IMR-90 (cell line): ENCODE measurements around the gene RNASE12. TPM values are rescaled to one million over a fixed set of nuclear protein-coding genes. Genes with fewer than 3 reads are reported as not detected.

Source experiments
- ATAC-seq: fragments of 200-7000 bp; cut with Tn5 transposase; 2 replicates; pipeline ENCODE4 v1.9.1; 2020; ENCODE audit warnings: low read depth, mild to moderate bottlenecking, moderate library complexity
- BruUV-seq: library from RNA; stranded (reverse); fragments of 400-500 nt; replicated peaks from 2 replicates; lab custom pipeline; 2021; lab: Mats Ljungman, UMichigan
- CTCF ChIA-PET: fragments of 300-600 bp; formaldehyde crosslinking; extraction: SDS; loops from one replicate; lab custom pipeline; 2021; ENCODE audit warnings: antibody characterized with exemption; lab: Yijun Ruan, JAX
- POLR2A ChIA-PET: fragments of 300-600 bp; sonication (Branson Sonifier 250); formaldehyde crosslinking; loops from one replicate; lab custom pipeline; 2022; ENCODE audit warnings: antibody characterized with exemption; ENCODE audit not compliant: unreplicated experiment; lab: Charles Lee
- DNase-seq: peaks from one replicate; pipeline ENCODE4 v3.0.0; 2013
- H2AFZ ChIP-seq: replicated peaks from 2 replicates; pipeline ENCODE3; 2013; ENCODE audit warnings: low read length, mild to moderate bottlenecking; ENCODE audit not compliant: poor library complexity
- H2AK5ac ChIP-seq: 2 replicates; pipeline ENCODE4 v1.6.1; 2013; ENCODE audit warnings: low read depth, low read length, inconsistent platforms
- H2AK9ac ChIP-seq: replicated peaks from 2 replicates; pipeline ENCODE3; 2013; ENCODE audit warnings: mild to moderate bottlenecking, low read depth, low read length, moderate library complexity; ENCODE audit not compliant: poor library complexity
- H2BK120ac ChIP-seq: 2 replicates; pipeline ENCODE4 v1.6.1; 2013; ENCODE audit warnings: low read depth, low read length, inconsistent platforms
- H2BK15ac ChIP-seq: 3 replicates; pipeline ENCODE4 v1.6.1; 2013; ENCODE audit warnings: low read depth, low read length, inconsistent platforms
- H2BK20ac ChIP-seq: 2 replicates; pipeline ENCODE4 v1.6.1; 2013; ENCODE audit warnings: low read depth, mild to moderate bottlenecking, inconsistent platforms, low read length, moderate library complexity
- H2BK5ac ChIP-seq: 2 replicates; pipeline ENCODE4 v1.6.1; 2013; ENCODE audit warnings: mild to moderate bottlenecking, low read depth, low read length, inconsistent platforms; ENCODE audit not compliant: poor library complexity, severe bottlenecking
- H3K14ac ChIP-seq: replicated peaks from 2 replicates; pipeline ENCODE4 v1.6.1; 2013; ENCODE audit warnings: low read depth, low read length, inconsistent platforms
- H3K18ac ChIP-seq: 2 replicates; pipeline ENCODE4 v1.6.1; 2013; ENCODE audit warnings: low read depth, low read length, control low read depth
- H3K23ac ChIP-seq: 2 replicates; pipeline ENCODE4 v1.6.1; 2013; ENCODE audit warnings: low read depth, low read length, inconsistent platforms
- H3K27ac ChIP-seq: 2 replicates; pipeline ENCODE4 v1.5.1; 2013; ENCODE audit warnings: mild to moderate bottlenecking, control low read depth, low read length; ENCODE audit not compliant: insufficient read depth
- H3K27me3 ChIP-seq: 2 replicates; pipeline ENCODE4 v1.6.1; 2013; ENCODE audit warnings: low read length; ENCODE audit not compliant: control insufficient read depth, insufficient read depth
- H3K36me3 ChIP-seq: 2 replicates; pipeline ENCODE4 v1.6.1; 2013; ENCODE audit warnings: low read length, mixed read lengths; ENCODE audit not compliant: control insufficient read depth, insufficient read depth
- H3K4ac ChIP-seq: 2 replicates; pipeline ENCODE4 v1.6.1; 2013; ENCODE audit warnings: low read depth, low read length, inconsistent platforms
- H3K4me1 ChIP-seq: 2 replicates; pipeline ENCODE4 v1.6.1; 2013; ENCODE audit warnings: low read length, mixed read lengths; ENCODE audit not compliant: control insufficient read depth, insufficient read depth
- H3K4me2 ChIP-seq: 2 replicates; pipeline ENCODE4 v1.6.1; 2013; ENCODE audit warnings: low read depth, mild to moderate bottlenecking, control low read depth, low read length, moderate library complexity
- H3K4me3 ChIP-seq: 2 replicates; pipeline ENCODE4 v1.5.1; 2013; ENCODE audit warnings: low read depth, mild to moderate bottlenecking, control low read depth, low read length, moderate library complexity; ENCODE audit not compliant: insufficient read depth
- H3K56ac ChIP-seq: 2 replicates; pipeline ENCODE4 v1.6.1; 2013; ENCODE audit warnings: low read length, inconsistent platforms; ENCODE audit not compliant: insufficient read depth; ENCODE audit errors: extremely low read depth
- H3K79me1 ChIP-seq, 2 experiments: 2 replicates each; pipeline ENCODE4 v1.6.1; 2013; ENCODE audit warnings: low read length in 2 of 2, inconsistent platforms in 1 of 2, low read depth in 1 of 2
- H3K9ac ChIP-seq: 2 replicates; pipeline ENCODE4 v1.6.1; 2013; ENCODE audit warnings: low read depth, low read length, control low read depth
- H3K9me1 ChIP-seq: 2 replicates; pipeline ENCODE4 v1.6.1; 2013; ENCODE audit warnings: low read length, inconsistent platforms; ENCODE audit not compliant: insufficient read depth
- H3K9me3 ChIP-seq: 2 replicates; pipeline ENCODE4 v1.6.1; 2013; ENCODE audit warnings: low read length; ENCODE audit not compliant: control insufficient read depth, insufficient read depth
- H4K20me1 ChIP-seq: 2 replicates; pipeline ENCODE4 v1.6.1; 2013; ENCODE audit warnings: low read length, inconsistent platforms; ENCODE audit not compliant: insufficient read depth
- H4K5ac ChIP-seq: 2 replicates; pipeline ENCODE4 v1.6.1; 2013; ENCODE audit warnings: mild to moderate bottlenecking, low read depth, low read length, control low read depth
- H4K8ac ChIP-seq, 2 experiments: 2 replicates each; pipeline ENCODE4 v1.6.1; 2013; ENCODE audit warnings: low read depth in 2 of 2, low read length in 2 of 2, control low read depth in 1 of 2, inconsistent platforms in 1 of 2
- H4K91ac ChIP-seq: 2 replicates; pipeline ENCODE4 v1.6.1; 2013; ENCODE audit warnings: low read depth, low read length, inconsistent platforms; ENCODE audit not compliant: insufficient read depth
- BHLHE40 ChIP-seq: fragments of 150-350 bp; IDR thresholded peaks from 2 replicates; pipeline ENCODE4 v1.6.1; 2016; ENCODE audit warnings: mild to moderate bottlenecking, low read depth, low read length
- CHD1 ChIP-seq: IDR thresholded peaks from 2 replicates; pipeline ENCODE4 v1.6.1; 2012; ENCODE audit warnings: low read depth, low read length, improper control_type of control experiment
- CTCF ChIP-seq: conservative IDR thresholded peaks from 2 replicates; pipeline ENCODE4 v1.5.1; 2012; ENCODE audit warnings: mild to moderate bottlenecking, low read depth, low read length, improper control_type of control experiment
- ELK1 ChIP-seq: fragments of 150-350 bp; IDR thresholded peaks from 2 replicates; pipeline ENCODE4 v1.6.1; 2016; ENCODE audit warnings: low read depth, mild to moderate bottlenecking, low read length, moderate library complexity, borderline replicate concordance
- FOS ChIP-seq: fragments of 150-350 bp; IDR thresholded peaks from 2 replicates; pipeline ENCODE4 v1.6.1; 2016; ENCODE audit warnings: low read depth, low read length
- MAFK ChIP-seq: IDR thresholded peaks from 2 replicates; pipeline ENCODE4 v1.6.1; 2012; ENCODE audit warnings: low read depth, low read length, improper control_type of control experiment
- MAZ ChIP-seq: IDR thresholded peaks from 2 replicates; pipeline ENCODE4 v1.6.1; 2012; ENCODE audit warnings: low read depth, mild to moderate bottlenecking, low read length, improper control_type of control experiment, moderate library complexity, borderline replicate concordance
- NFE2L2 ChIP-seq: fragments of 150-350 bp; IDR thresholded peaks from 2 replicates; pipeline ENCODE4 v1.6.1; 2016; ENCODE audit warnings: low read depth, mild to moderate bottlenecking, low read length
- RCOR1 ChIP-seq: IDR thresholded peaks from 2 replicates; pipeline ENCODE4 v1.6.1; 2012; ENCODE audit warnings: mild to moderate bottlenecking, low read length, improper control_type of control experiment; ENCODE audit not compliant: insufficient replicate concordance
- SMC3 ChIP-seq: fragments of 150-350 bp; IDR thresholded peaks from 2 replicates; pipeline ENCODE4 v1.6.1; 2016; ENCODE audit warnings: low read depth, mild to moderate bottlenecking, antibody characterized with exemption, low read length, moderate library complexity
- USF2 ChIP-seq: fragments of 150-350 bp; IDR thresholded peaks from 2 replicates; pipeline ENCODE4 v1.6.1; 2017; ENCODE audit warnings: mild to moderate bottlenecking, antibody characterized with exemption, low read length, low read depth
- WGBS, 2 experiments: methylation state at CpG; one replicate each; pipeline versions ENCODE4 v1.1.5 to v1.1.7; 2013; ENCODE audit warnings: missing lambda C conversion rate in 2 of 2; ENCODE audit not compliant: insufficient read length in 1 of 2; ENCODE audit errors: extremely low coverage in 2 of 2; 5-methylcytosine and 5-hydroxymethylcytosine counted together
- dilution Hi-C: fragments of 300-500 bp; cut with HindIII; formaldehyde crosslinking; loops from one replicate; pipeline ENCODE4 v1.14.3; 2018; ENCODE audit warnings: low sequenced_read_pairs; ENCODE audit not compliant: unreplicated experiment
- in situ Hi-C: fragments of 300-500 bp; cut with MboI; formaldehyde crosslinking; loops from 3 replicates; pipeline ENCODE4 v1.14.3; 2019; ENCODE audit warnings: low sequenced_read_pairs, inconsistent platforms, mixed read lengths
- intact Hi-C: fragments of 100-400 bp; cut with micrococcal nuclease; formaldehyde crosslinking; loops from 2 replicates; pipeline ENCODE4 v1.10.0; 2022
- polyA plus RNA-seq, 3 experiments: library from polyadenylated mRNA; depleted of rRNA; stranded (reverse); fragments of >200 nt; gene quantifications; 2 replicates each; pipeline ENCODE4 v1.2.3, GENCODE V29; 2012; ENCODE audit warnings: low replicate concordance in 1 of 3
- total RNA-seq: library from RNA; depleted of rRNA; stranded (reverse); fragments of >200 nt; gene quantifications from 2 replicates; pipeline ENCODE4 v1.2.3, GENCODE V29; 2012

Gene RNASE12
- total and polyA plus RNA-seq, 2 of the 4 experiments (the other 2 are of a cell fraction), result not detected

- H2BK20ac ChIP-seq, result no peak overlapping the region
- intact Hi-C loops (no loop called here), in situ Hi-C loops (no loop called here), dilution Hi-C loops (no loop called here)
- H4K91ac ChIP-seq, result no peak overlapping the region
- no peaks in the 10 kb centered on the region for H3K36me3 ChIP-seq
- CTCF ChIA-PET, result no interaction called here
- no peak overlapping the region for H2BK15ac ChIP-seq
- 54% methylated on average over 4 of the region's 9 CpGs; no CpG with 5 or more reads in 1 of the 2 experiments for WGBS, 2 experiments
- no peaks in the 10 kb centered on the region for H3K27me3 ChIP-seq
- no peak overlapping the region for H3K4ac ChIP-seq
- H3K56ac ChIP-seq, result no peak overlapping the region
- no peak overlapping the region for H3K14ac ChIP-seq
- no peaks in the 10 kb centered on the region for H3K9me3 ChIP-seq
- no TSS peak for BruUV-seq
- TF ChIP-seq ELK1, result no peak
- TF ChIP-seq USF2, result no peak
- TF ChIP-seq CTCF, result no peak
- TF ChIP-seq FOS, result no peak
- TF ChIP-seq CHD1, result no peak
- no peak for TF ChIP-seq MAZ
- no peak for TF ChIP-seq RCOR1
- TF ChIP-seq SMC3, result no peak
- TF ChIP-seq NFE2L2, result no peak
- no peak for TF ChIP-seq BHLHE40
- no peak for TF ChIP-seq MAFK
- POLR2A ChIA-PET, result no interaction called here
- H3K23ac ChIP-seq, result no peak overlapping the region
- H4K5ac ChIP-seq, result no peak overlapping the region
- no peak overlapping the region for H3K4me2 ChIP-seq
- H3K4me1 ChIP-seq, result no peaks in the 10 kb centered on the region
- no peak for ATAC-seq
- H2AFZ ChIP-seq, result no peak overlapping the region
- H3K9me1 ChIP-seq, result no peaks in the 10 kb centered on the region
- H3K4me3 ChIP-seq, result no peak overlapping the region
- H3K9ac ChIP-seq, result no peak overlapping the region
- H3K18ac ChIP-seq, result no peak overlapping the region
- H3K27ac ChIP-seq, result no peak overlapping the region
- DNase-seq, result no peak
- H2AK5ac ChIP-seq, result no peak overlapping the region
- H2AK9ac ChIP-seq, result no peak overlapping the region
- H3K79me1 ChIP-seq, result no peaks in the 10 kb centered on the region
- H2BK120ac ChIP-seq, result no peak overlapping the region
- no peaks in the 10 kb centered on the region for H4K20me1 ChIP-seq
- H2BK5ac ChIP-seq, result no peak overlapping the region
- no peak overlapping the region for H4K8ac ChIP-seq
Measured at GRCh38 chr14:20602583-20602982, 11.4 kb upstream of the RNASE12 start.
